ENCODE measurements around the gene CD151. TPM values are rescaled to one million over a fixed set of nuclear protein-coding genes. Genes with fewer than 3 reads are reported as not detected.

The CD151 gene
- total RNA-seq, 2 donors from 2014 or later = 54.9 to 67.3 TPM

DNA sequence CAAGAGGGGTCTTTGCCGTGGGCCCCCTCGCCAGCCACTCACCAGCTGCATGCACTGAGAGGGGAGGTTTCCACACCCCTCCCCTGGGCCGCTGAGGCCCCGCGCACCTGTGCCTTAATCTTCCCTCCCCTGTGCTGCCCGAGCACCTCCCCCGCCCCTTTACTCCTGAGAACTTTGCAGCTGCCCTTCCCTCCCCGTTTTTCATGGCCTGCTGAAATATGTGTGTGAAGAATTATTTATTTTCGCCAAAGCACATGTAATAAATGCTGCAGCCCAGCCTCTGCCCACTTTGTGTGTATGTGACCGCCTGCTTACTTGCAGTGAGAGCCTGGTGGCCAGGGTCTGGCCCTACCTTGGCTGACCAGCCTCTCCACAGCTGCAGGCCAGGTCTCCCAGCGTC lies 7.8 kb upstream of the CD151 start:
- ATAC-seq (no peak), DNase-seq (no peak)
- H3K4me3 Mint-ChIP-seq = peak overlapping the region; percentile 36

DNA sequence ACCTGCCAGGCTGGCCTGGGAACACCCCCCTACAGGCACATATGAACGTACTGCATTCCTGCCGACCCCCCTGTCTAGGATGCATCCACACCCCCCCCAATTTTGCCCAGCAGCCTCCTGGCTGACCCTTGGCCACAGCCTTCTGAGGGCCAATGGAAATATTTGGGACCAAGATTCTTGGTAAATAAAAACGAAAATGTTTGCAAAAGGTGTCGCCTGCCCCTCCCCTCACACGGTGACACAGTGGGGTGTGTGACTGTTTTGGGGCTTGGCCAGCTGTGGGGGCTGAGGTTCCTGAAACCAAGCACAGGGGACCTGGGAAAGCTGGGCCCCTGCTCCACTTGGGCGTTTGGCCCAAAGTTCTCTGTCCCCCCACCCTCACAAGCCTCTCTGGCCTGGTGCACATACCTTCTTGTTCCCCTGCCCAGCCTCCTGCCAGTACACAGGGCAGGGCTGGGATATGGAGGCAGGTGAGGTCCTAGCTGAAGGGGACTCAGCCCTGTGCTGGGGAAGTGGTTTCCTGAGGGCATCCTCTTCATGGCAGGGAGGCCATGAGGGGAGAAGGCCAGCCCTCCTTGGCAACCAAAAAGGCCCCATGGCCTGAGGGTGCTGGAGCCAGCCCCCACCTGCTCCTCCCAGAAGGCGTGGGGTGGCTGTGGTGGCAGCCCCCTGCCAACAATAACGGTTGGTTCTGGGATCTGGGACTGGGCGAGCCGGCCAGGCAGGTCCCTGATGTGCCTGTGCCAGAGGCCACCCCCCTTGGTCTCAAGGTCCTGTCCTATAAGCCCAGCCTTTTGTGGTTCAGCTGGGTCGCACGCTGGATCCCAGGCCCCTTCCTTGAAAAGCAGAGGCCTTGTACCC lies 7.2 kb upstream of the CD151 start:
- Mint-ChIP-seq H3K4me1 (peaks cover 15% of the 10 kb centered on the region), H3K27me3 (peaks cover 28% of the 10 kb centered on the region), H3K36me3 (ENCODE audit: low read depth) (peaks cover 2% of the 10 kb centered on the region), H3K27ac (peak overlapping the region; percentile 87), H3K4me3 (peak overlapping the region; percentile 36)
- H3K9me3 ChIP-seq (ENCODE audit: control insufficient read depth, low read length, poor library complexity, severe bottlenecking) = no peaks in the 10 kb centered on the region
- no peak for ATAC-seq
- no peak for DNase-seq

More for the DNA sequence above, 7.8 kb upstream of the CD151 start:
- peaks cover 2% of the 10 kb centered on the region for H3K36me3 Mint-ChIP-seq (ENCODE audit: low read depth)
- peaks cover 12% of the 10 kb centered on the region for H3K4me1 Mint-ChIP-seq
- H3K27me3 Mint-ChIP-seq = peaks cover 28% of the 10 kb centered on the region
- H3K27ac Mint-ChIP-seq = peak overlapping the region; percentile 87
- H3K9me3 ChIP-seq (ENCODE audit: control insufficient read depth, low read length, poor library complexity, severe bottlenecking) = no peaks in the 10 kb centered on the region

DNA sequence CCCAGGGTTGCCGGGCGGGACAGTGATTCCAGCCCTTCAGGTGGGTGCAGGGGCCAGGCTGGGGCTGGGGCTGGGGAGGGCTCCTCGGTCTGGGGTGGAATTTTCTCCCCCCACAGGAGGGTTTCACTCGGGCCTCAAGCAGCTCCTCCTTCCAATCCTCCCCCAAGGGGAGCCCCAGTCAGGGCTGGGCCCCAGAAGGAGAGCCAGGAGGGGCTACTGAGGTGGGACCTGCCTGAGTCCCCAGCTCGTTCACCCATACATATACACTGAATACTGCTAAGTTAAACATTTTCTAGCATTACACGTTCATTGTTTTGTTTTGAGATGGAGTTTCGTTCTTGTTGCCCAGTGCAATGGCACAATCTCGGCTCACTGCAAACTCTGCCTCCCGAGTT lies 6.5 kb upstream of the CD151 start:
- H3K9me3 ChIP-seq (ENCODE audit: control insufficient read depth, low read length, poor library complexity, severe bottlenecking) = no peaks in the 10 kb centered on the region
- Mint-ChIP-seq H3K27me3 (peaks cover 28% of the 10 kb centered on the region), H3K27ac (no peak overlapping the region), H3K4me1 (peaks cover 15% of the 10 kb centered on the region), H3K4me3 (peak overlapping the region; percentile 78), H3K36me3 (ENCODE audit: low read depth) (peaks cover 2% of the 10 kb centered on the region)
- DNase-seq (no peak), ATAC-seq (no peak)

DNA sequence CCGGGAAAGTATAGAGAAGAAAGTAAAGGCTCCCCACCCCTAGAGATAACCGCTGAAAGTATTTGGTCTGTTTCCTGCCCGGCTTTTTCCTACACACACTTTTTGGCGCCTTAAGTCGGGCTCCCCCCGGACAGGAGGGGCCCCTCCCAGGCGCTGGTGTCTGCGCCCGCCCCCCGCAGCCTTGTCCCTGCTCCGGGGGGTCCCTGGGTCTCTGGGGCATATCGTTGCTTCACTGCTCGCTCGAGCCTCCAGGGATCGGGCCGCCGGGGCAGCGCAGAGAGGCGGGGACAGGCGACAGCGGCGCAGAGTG lies 6.0 kb upstream of the CD151 start:
- peaks cover 17% of the 10 kb centered on the region for H3K4me1 Mint-ChIP-seq
- peak; percentile 5 for ATAC-seq
- no peak overlapping the region for H3K27ac Mint-ChIP-seq
- peaks cover 28% of the 10 kb centered on the region for H3K27me3 Mint-ChIP-seq
- no peak for DNase-seq
- peak overlapping the region; percentile 78 for H3K4me3 Mint-ChIP-seq
- peaks cover 2% of the 10 kb centered on the region for H3K36me3 Mint-ChIP-seq (ENCODE audit: low read depth)
- no peaks in the 10 kb centered on the region for H3K9me3 ChIP-seq (ENCODE audit: control insufficient read depth, low read length, poor library complexity, severe bottlenecking)

DNA sequence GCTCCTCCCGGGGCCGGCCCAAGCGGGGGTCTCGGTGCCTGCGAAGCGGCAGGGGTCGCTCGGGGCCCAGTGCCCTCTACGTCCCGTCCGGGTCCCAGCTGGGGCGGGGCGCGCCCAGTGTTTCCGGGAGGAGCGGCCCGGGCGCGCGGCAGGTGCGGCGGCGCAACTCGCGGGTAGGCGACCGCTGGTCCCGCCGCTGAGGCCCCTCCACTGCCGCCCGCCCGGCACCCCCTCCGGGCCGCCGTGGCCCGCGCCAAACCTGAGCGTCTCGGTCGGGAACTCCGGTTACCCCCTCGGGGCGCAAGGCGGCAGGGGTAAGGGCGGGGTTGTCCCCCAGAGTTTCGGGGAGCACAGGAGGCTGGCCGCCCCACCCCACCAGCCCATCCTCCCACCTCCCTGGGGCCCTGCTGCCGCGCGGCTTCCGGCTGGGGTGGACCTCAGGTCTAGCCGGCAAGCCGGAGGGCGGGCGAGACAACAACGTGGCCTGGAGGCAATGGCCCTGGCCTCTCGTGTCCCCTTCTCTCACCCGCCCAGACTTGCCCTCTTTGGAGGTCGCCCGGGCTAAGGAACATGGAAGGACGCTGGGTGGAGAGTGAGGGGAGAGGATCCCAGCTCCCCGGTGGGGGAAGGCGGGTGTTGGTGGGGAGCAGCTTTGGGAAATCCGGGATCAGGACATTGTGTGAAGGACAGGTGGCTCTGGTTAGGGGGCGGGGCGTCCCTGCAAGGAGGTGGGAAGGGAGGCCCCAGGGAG lies 5.4 kb upstream of the CD151 start:
- peak; percentile 10 for ATAC-seq
- Mint-ChIP-seq H3K4me1 (peaks cover 18% of the 10 kb centered on the region), H3K27ac (no peak overlapping the region), H3K4me3 (peak overlapping the region; percentile 83), H3K36me3 (ENCODE audit: low read depth) (peaks cover 2% of the 10 kb centered on the region), H3K27me3 (peaks cover 28% of the 10 kb centered on the region)
- DNase-seq = no peak
- H3K9me3 ChIP-seq (ENCODE audit: control insufficient read depth, low read length, poor library complexity, severe bottlenecking) = no peaks in the 10 kb centered on the region

DNA sequence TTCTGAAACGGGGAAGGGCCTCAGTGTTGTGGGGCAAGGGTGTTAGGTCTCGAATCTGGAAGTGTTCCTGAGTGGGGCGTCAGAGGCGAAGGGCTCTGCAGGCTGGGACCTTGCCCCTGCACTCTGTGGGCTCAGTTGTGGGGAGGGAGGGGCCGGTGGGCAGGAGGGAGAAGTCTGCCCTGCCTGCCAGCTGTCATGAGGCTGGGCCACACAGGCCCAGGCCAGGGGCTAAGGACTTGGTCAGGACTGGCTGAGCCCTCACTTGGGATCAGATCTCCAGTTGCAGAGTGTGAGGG lies 4.9 kb upstream of the CD151 start, which contains the start of gene CRACR2B:
CRACR2B (plus strand) TSS at position 23 of the 296 bp plus-strand sequence. CDS start 689 bp downstream, outside the sequence.
- Mint-ChIP-seq H3K4me3 (peak within 1 kb of the TSS; percentile 83), H3K4me1 (peaks cover 18% of the 10 kb centered on the region), H3K27ac (no peak within 1 kb of the TSS), H3K27me3 (peaks cover 28% of the 10 kb centered on the region), H3K36me3 (ENCODE audit: low read depth) (peaks cover 2% of the 10 kb centered on the region)
- DNase-seq (no peak), ATAC-seq (no peak)
- H3K9me3 ChIP-seq (ENCODE audit: control insufficient read depth, low read length, poor library complexity, severe bottlenecking) = no peaks in the 10 kb centered on the region

DNA sequence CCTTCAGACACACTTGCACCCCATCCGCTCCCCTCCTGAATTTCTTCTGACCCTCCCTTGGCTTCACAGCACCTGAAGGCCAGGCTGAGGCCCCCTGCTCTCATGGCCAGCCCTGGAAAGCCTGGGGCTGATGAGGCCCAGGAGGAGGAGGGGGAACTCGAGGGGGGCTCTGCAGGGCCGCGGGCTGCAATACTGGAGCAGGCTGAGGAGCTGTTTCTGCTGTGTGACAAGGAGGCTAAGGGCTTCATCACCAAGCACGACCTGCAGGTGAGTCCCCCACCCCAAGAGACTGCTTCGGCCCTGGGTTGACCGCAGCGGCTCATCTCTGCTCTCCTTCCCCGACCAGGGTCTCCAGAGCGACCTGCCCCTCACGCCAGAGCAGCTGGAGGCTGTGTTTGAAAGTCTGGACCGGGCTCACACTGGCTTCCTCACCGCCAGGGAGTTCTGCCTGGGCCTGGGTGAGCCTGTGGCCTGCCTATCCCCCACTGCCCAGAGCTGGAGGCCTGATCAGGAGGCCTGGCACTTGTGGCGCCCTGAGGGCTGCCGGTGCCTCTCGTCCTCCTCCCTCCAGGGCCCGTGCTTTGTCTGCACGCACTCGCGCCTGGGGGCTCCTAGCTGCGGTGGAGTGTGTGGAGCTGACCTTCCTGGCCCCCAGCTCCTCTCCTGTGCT lies 4.1 kb upstream of the CD151 start:
- peaks cover 2% of the 10 kb centered on the region for H3K36me3 Mint-ChIP-seq (ENCODE audit: low read depth)

DNA sequence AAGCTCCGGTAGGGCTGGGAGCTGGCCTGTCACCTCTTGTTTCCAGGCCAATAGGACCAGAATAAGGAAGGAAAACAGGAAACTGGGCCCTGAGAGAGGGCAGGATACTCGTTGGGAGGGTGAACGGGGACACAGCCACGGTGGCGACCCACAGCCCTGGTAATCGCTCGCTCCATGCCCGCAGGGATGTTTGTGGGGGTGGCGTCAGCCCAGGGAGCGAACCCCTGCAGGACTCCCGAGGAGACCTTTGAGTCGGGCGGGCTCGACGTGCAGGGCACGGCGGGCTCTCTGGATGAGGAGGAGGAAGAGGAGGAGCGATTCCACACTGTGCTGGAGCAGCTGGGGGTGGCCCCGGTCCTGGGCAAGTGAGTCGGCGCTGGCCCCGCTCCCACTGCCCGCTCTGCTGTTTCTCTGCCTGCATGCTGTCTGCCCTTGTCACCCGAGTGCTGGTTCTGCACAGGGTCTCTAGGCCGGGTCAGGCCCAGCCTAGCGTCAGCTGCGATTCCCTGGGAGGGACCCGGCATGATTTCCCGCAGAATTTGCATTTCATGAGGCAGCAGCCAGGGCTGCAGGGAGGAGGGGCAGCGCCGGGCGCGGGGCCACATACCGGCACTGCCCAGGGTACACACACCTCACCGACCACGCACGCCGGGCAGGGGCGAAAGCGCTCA lies 3.4 kb upstream of the CD151 start:
- Mint-ChIP-seq H3K36me3 (ENCODE audit: low read depth) (peaks cover 2% of the 10 kb centered on the region), H3K4me1 (peaks cover 25% of the 10 kb centered on the region), H3K4me3 (peak overlapping the region; percentile 80), H3K27me3 (peaks cover 28% of the 10 kb centered on the region), H3K27ac (no peak overlapping the region)
- ATAC-seq (no peak), DNase-seq (no peak)
- H3K9me3 ChIP-seq (ENCODE audit: control insufficient read depth, low read length, poor library complexity, severe bottlenecking) = no peaks in the 10 kb centered on the region

More for the DNA sequence above, 4.1 kb upstream of the CD151 start:
- DNase-seq = no peak
- Mint-ChIP-seq H3K27ac (no peak overlapping the region), H3K27me3 (peaks cover 28% of the 10 kb centered on the region), H3K4me3 (peak overlapping the region; percentile 83), H3K4me1 (peaks cover 19% of the 10 kb centered on the region)
- no peaks in the 10 kb centered on the region for H3K9me3 ChIP-seq (ENCODE audit: control insufficient read depth, low read length, poor library complexity, severe bottlenecking)
- no peak for ATAC-seq

DNA sequence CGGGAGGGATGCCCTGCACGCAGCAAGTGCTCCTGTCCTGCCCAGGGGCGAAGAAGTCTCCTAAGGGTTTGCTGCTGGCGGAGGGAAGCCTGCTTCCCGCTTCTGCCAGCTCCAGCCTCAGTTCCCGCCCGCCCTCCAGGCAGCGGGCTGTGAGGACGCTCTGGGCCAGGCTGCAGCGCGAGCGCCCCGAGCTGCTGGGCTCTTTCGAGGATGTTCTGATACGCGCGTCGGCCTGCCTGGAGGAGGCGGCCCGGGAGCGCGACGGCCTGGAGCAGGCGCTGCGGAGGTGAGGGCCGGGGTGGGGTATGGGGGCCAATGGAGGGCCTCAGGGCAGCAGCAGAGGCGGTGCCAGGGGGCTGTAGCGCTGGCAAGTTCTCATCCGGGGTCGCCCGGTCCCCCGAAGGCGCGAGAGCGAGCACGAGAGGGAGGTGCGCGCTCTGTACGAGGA lies 2.9 kb upstream of the CD151 start:
- Mint-ChIP-seq H3K4me1 (peaks cover 26% of the 10 kb centered on the region), H3K4me3 (peak overlapping the region; percentile 80), H3K36me3 (ENCODE audit: low read depth) (peaks cover 2% of the 10 kb centered on the region), H3K27ac (no peak overlapping the region), H3K27me3 (peaks cover 28% of the 10 kb centered on the region)
- H3K9me3 ChIP-seq (ENCODE audit: control insufficient read depth, low read length, poor library complexity, severe bottlenecking) = no peaks in the 10 kb centered on the region
- no peak for DNase-seq
- ATAC-seq = peak; percentile 8

DNA sequence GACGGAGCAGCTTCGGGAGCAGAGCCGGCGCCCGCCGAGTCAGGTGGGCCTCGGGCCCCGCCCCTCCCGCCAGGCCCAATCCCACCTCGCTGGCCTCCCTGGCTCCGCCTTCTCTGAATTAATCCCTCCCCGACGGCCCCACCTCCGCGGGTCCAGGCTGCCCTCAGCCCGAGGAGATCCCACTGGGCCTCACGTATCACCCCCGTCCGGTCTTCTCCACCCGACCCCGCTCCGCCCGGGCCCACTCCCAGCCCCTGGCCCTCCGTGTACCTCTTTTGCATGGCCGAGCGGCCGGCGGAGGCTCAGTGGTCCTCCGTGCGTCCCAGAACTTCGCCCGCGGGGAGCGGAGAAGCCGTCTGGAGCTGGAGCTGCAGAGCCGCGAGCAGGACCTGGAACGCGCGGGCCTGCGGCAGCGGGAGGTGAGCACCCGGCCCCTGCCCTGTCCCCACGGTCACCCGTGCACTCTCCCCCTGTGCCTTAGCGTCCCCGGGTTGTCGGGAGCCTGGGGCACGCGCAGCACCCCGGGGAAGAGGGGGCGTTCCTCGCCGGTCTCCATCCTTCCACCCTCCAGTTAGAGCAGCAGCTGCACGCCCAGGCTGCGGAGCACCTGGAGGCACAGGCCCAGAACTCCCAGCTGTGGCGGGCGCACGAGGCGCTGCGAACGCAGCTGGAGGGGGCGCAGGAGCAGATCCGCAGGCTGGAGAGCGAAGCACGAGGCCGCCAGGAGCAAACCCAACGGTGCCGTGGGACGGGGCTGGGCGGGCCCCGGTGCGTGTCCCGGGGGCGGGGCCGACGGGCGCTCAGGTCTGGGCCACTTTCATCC lies 2.2 kb upstream of the CD151 start:
- no peaks in the 10 kb centered on the region for H3K9me3 ChIP-seq (ENCODE audit: control insufficient read depth, low read length, poor library complexity, severe bottlenecking)
- H3K36me3 Mint-ChIP-seq (ENCODE audit: low read depth) = no peaks in the 10 kb centered on the region
- peak overlapping the region; percentile 80 for H3K4me3 Mint-ChIP-seq
- ATAC-seq (peak; percentile 51), DNase-seq (peak; percentile 37 to 60 (median 53))
- no peak overlapping the region for H3K27ac Mint-ChIP-seq
- H3K4me1 Mint-ChIP-seq = peaks cover 26% of the 10 kb centered on the region
- H3K27me3 Mint-ChIP-seq = peaks cover 24% of the 10 kb centered on the region

DNA sequence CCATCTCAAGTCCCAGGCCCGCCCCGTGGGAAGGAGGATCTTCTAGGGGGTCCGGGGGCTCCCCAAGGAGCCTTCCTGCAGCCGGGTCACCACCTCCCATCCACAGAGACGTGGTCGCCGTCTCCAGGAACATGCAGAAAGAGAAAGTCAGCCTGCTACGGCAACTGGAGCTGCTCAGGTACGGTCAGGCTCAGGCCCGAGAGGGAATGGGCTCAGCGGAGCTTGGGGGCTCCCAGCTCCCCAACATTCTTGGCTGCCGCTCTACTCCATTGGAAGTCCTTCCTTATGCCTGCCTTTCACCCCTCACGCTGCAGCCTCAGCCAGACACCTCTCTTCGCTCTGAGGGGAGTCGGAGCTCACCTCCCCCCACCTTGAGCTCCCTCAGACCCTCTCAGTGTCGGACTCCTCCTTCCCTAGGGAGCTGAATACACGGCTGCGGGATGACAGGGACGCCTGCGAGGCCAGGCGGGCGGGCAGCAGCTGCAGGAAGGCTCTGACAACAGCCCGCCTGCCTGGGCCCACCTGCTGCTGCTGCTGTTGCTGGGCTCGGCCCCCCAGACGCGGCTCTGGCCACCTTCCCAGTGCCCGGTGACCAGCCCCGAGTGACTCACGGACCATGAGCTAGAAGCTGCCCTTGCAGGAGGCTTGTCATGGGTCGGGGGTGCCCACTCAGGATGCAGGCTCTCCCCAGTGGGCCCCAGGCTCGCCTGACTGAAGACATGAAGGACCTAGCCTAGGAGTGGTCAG lies 1.5 kb upstream of the CD151 start:
- ATAC-seq (no peak), DNase-seq (no peak)
- H3K4me1 Mint-ChIP-seq = peaks cover 26% of the 10 kb centered on the region
- no peaks in the 10 kb centered on the region for H3K36me3 Mint-ChIP-seq (ENCODE audit: low read depth)
- H3K27ac Mint-ChIP-seq = no peak overlapping the region
- peak overlapping the region; percentile 80 for H3K4me3 Mint-ChIP-seq
- no peaks in the 10 kb centered on the region for H3K9me3 ChIP-seq (ENCODE audit: control insufficient read depth, low read length, poor library complexity, severe bottlenecking)
- H3K27me3 Mint-ChIP-seq = peaks cover 24% of the 10 kb centered on the region

All from T-helper 17 cell (primary cell).